DOHH2 (cell line): ENCODE results near the gene SCAPER.

Experiments used
- EZH2phosphoT487 ChIP-seq: fragments of 200-600 bp; sonication (generic); IDR thresholded peaks from 2 replicates; pipeline ENCODE4 v1.6.1; 2017; ENCODE audit warnings: borderline replicate concordance, mild to moderate bottlenecking, antibody characterized with exemption, low read length, moderate library complexity, mixed read lengths
- TF ChIP-seq, protein P1 (sequence below): fragments of 200-600 bp; sonication (generic); IDR thresholded peaks from one replicate; pipeline ENCODE4 v1.5.1; 2014; ENCODE audit warnings: antibody characterized with exemption, mild to moderate bottlenecking, low read depth, low read length; ENCODE audit not compliant: poor library complexity, severe bottlenecking

GRCh38 chr15:76866008-76866407 lies 39.1 kb downstream of the SCAPER start:
- TF ChIP-seq, protein P1, sequence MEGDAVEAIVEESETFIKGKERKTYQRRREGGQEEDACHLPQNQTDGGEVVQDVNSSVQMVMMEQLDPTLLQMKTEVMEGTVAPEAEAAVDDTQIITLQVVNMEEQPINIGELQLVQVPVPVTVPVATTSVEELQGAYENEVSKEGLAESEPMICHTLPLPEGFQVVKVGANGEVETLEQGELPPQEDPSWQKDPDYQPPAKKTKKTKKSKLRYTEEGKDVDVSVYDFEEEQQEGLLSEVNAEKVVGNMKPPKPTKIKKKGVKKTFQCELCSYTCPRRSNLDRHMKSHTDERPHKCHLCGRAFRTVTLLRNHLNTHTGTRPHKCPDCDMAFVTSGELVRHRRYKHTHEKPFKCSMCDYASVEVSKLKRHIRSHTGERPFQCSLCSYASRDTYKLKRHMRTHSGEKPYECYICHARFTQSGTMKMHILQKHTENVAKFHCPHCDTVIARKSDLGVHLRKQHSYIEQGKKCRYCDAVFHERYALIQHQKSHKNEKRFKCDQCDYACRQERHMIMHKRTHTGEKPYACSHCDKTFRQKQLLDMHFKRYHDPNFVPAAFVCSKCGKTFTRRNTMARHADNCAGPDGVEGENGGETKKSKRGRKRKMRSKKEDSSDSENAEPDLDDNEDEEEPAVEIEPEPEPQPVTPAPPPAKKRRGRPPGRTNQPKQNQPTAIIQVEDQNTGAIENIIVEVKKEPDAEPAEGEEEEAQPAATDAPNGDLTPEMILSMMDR, result no peak
- TF ChIP-seq EZH2phosphoT487, result no peak
